ENCODE measurements around the gene MCC.

Gene MCC

GRCh38 chr5:113187906-113188305 is 300.3 kb downstream of the MCC start:
- H3K18ac ChIP-seq (ENCODE audit: low read depth in 1 of 2, low read length in 2 of 2), result no peak overlapping the region
- 86% methylated on average over 3 of the region's 3 CpGs for WGBS
- H4K91ac ChIP-seq (ENCODE audit: low read length), result no peak overlapping the region

GRCh38 chr5:113186061-113186460 is 302.2 kb downstream of the MCC start:
- H2BK120ac ChIP-seq (ENCODE audit: low read depth, low read length), result no peak overlapping the region
- peaks cover 21% of the 10 kb centered on the region for H3K79me1 ChIP-seq (replicated peaks; ENCODE audit: low read length, poor library complexity, severe bottlenecking)
- no peak overlapping the region for H4K91ac ChIP-seq (ENCODE audit: low read length)
- 96% methylated on average over 7 of the region's 7 CpGs for WGBS
- no peaks in the 10 kb centered on the region for H3K27me3 ChIP-seq (ENCODE audit: control insufficient read depth in 1 of 2, insufficient read depth in 1 of 2, low read length in 2 of 2)
- H3K4me3 ChIP-seq (ENCODE audit: insufficient read depth in 1 of 2, low read depth in 1 of 2, low read length in 2 of 2), result no peak overlapping the region
- H3K4me2 ChIP-seq (ENCODE audit: low read length, poor library complexity, severe bottlenecking), result no peak overlapping the region
- DNase-seq, result no peak
- no peak overlapping the region for H3K9ac ChIP-seq (ENCODE audit: low read length)
- no peak overlapping the region for H2BK15ac ChIP-seq (ENCODE audit: low read depth, poor library complexity, severe bottlenecking)
- no peak overlapping the region for H2AK5ac ChIP-seq (ENCODE audit: low read length, severe bottlenecking)
- H3K14ac ChIP-seq (ENCODE audit: low read length in 2 of 2), result no peak overlapping the region
- H3K36me3 ChIP-seq (ENCODE audit: control insufficient read depth in 1 of 2, insufficient read depth in 2 of 2, low read depth in 1 of 2, low read length in 2 of 2), result no peaks in the 10 kb centered on the region
- H2BK5ac ChIP-seq (ENCODE audit: low read depth, low read length, poor library complexity, severe bottlenecking), result no peak overlapping the region
- no peak overlapping the region for H4K8ac ChIP-seq (ENCODE audit: low read length)
- no peaks in the 10 kb centered on the region for H3K9me3 ChIP-seq (ENCODE audit: control insufficient read depth, low read length)
- H3K23ac ChIP-seq (ENCODE audit: low read length in 2 of 2), result no peak overlapping the region
- no peak overlapping the region for H3K4ac ChIP-seq (ENCODE audit: low read depth in 1 of 2, low read length in 2 of 2)
- no peak overlapping the region for H3K27ac ChIP-seq (ENCODE audit: low read length, poor library complexity, severe bottlenecking)
- no peak overlapping the region for H2BK12ac ChIP-seq (ENCODE audit: low read length in 2 of 2)
- no peak overlapping the region for H3K18ac ChIP-seq (ENCODE audit: low read depth in 1 of 2, low read length in 2 of 2)
- H2AFZ ChIP-seq (ENCODE audit: low read depth, low read length), result no peak overlapping the region
- H3K4me1 ChIP-seq (ENCODE audit: control insufficient read depth, insufficient read depth, low read depth, low read length), result no peaks in the 10 kb centered on the region

More at GRCh38 chr5:113187906-113188305, 300.3 kb downstream of the MCC start:
- no peaks in the 10 kb centered on the region for H3K27me3 ChIP-seq (ENCODE audit: control insufficient read depth in 1 of 2, insufficient read depth in 1 of 2, low read length in 2 of 2)
- no peak overlapping the region for H3K4ac ChIP-seq (ENCODE audit: low read depth in 1 of 2, low read length in 2 of 2)
- H2AK5ac ChIP-seq (ENCODE audit: low read length, severe bottlenecking), result no peak overlapping the region
- H3K4me1 ChIP-seq (ENCODE audit: control insufficient read depth, insufficient read depth, low read depth, low read length), result no peaks in the 10 kb centered on the region
- H2BK120ac ChIP-seq (ENCODE audit: low read depth, low read length), result no peak overlapping the region
- no peaks in the 10 kb centered on the region for H3K36me3 ChIP-seq (ENCODE audit: control insufficient read depth in 1 of 2, insufficient read depth in 2 of 2, low read depth in 1 of 2, low read length in 2 of 2)
- H3K4me2 ChIP-seq (ENCODE audit: low read length, poor library complexity, severe bottlenecking), result no peak overlapping the region
- DNase-seq, result no peak
- H3K9me3 ChIP-seq (ENCODE audit: control insufficient read depth, low read length), result peaks cover 6% of the 10 kb centered on the region
- H4K8ac ChIP-seq (ENCODE audit: low read length), result no peak overlapping the region
- no peak overlapping the region for H3K14ac ChIP-seq (ENCODE audit: low read length in 2 of 2)
- no peak overlapping the region for H2BK15ac ChIP-seq (ENCODE audit: low read depth, poor library complexity, severe bottlenecking)
- no peak overlapping the region for H2BK5ac ChIP-seq (ENCODE audit: low read depth, low read length, poor library complexity, severe bottlenecking)
- H3K4me3 ChIP-seq (ENCODE audit: insufficient read depth in 1 of 2, low read depth in 1 of 2, low read length in 2 of 2), result no peak overlapping the region
- peaks cover 22% of the 10 kb centered on the region for H3K79me1 ChIP-seq (replicated peaks; ENCODE audit: low read length, poor library complexity, severe bottlenecking)
- no peak overlapping the region for H2AFZ ChIP-seq (ENCODE audit: low read depth, low read length)
- no peak overlapping the region for H3K23ac ChIP-seq (ENCODE audit: low read length in 2 of 2)
- no peak overlapping the region for H2BK12ac ChIP-seq (ENCODE audit: low read length in 2 of 2)
- no peak overlapping the region for H3K27ac ChIP-seq (ENCODE audit: low read length, poor library complexity, severe bottlenecking)
- no peak overlapping the region for H3K9ac ChIP-seq (ENCODE audit: low read length)

GRCh38 chr5:113183694-113184093 is 304.6 kb downstream of the MCC start:
- H3K18ac ChIP-seq (ENCODE audit: low read depth in 1 of 2, low read length in 2 of 2), result no peak overlapping the region
- no peak overlapping the region for H2AFZ ChIP-seq (ENCODE audit: low read depth, low read length)
- H2BK12ac ChIP-seq (ENCODE audit: low read length in 2 of 2), result no peak overlapping the region
- no peak overlapping the region for H2BK15ac ChIP-seq (ENCODE audit: low read depth, poor library complexity, severe bottlenecking)
- no peak overlapping the region for H3K9ac ChIP-seq (ENCODE audit: low read length)
- H3K27ac ChIP-seq (ENCODE audit: low read length, poor library complexity, severe bottlenecking), result no peak overlapping the region
- no peaks in the 10 kb centered on the region for H3K4me1 ChIP-seq (ENCODE audit: control insufficient read depth, insufficient read depth, low read depth, low read length)
- H4K91ac ChIP-seq (ENCODE audit: low read length), result no peak overlapping the region
- no peak overlapping the region for H3K4me2 ChIP-seq (ENCODE audit: low read length, poor library complexity, severe bottlenecking)
- H4K8ac ChIP-seq (ENCODE audit: low read length), result no peak overlapping the region
- WGBS, result 100% methylated on average over 1 of the region's 2 CpGs
- no peaks in the 10 kb centered on the region for H3K9me3 ChIP-seq (ENCODE audit: control insufficient read depth, low read length)
- no peak for DNase-seq
- no peak overlapping the region for H3K4ac ChIP-seq (ENCODE audit: low read depth in 1 of 2, low read length in 2 of 2)
- H2BK5ac ChIP-seq (ENCODE audit: low read depth, low read length, poor library complexity, severe bottlenecking), result no peak overlapping the region
- H2AK5ac ChIP-seq (ENCODE audit: low read length, severe bottlenecking), result no peak overlapping the region
- H3K27me3 ChIP-seq (ENCODE audit: control insufficient read depth in 1 of 2, insufficient read depth in 1 of 2, low read length in 2 of 2), result no peaks in the 10 kb centered on the region
- H3K36me3 ChIP-seq (ENCODE audit: control insufficient read depth in 1 of 2, insufficient read depth in 2 of 2, low read depth in 1 of 2, low read length in 2 of 2), result no peaks in the 10 kb centered on the region
- peaks cover 21% of the 10 kb centered on the region for H3K79me1 ChIP-seq (replicated peaks; ENCODE audit: low read length, poor library complexity, severe bottlenecking)
- no peak overlapping the region for H3K14ac ChIP-seq (ENCODE audit: low read length in 2 of 2)
- H2BK120ac ChIP-seq (ENCODE audit: low read depth, low read length), result no peak overlapping the region
- H3K23ac ChIP-seq (ENCODE audit: low read length in 2 of 2), result peak overlapping the region in 1 of 2 experiments; percentile 26
- H3K4me3 ChIP-seq (ENCODE audit: insufficient read depth in 1 of 2, low read depth in 1 of 2, low read length in 2 of 2), result no peak overlapping the region

GRCh38 chr5:113182658-113183344 is 305.5 kb downstream of the MCC start:
- H3K36me3 ChIP-seq (ENCODE audit: control insufficient read depth in 1 of 2, insufficient read depth in 2 of 2, low read depth in 1 of 2, low read length in 2 of 2), result no peaks in the 10 kb centered on the region
- no peak overlapping the region for H3K9ac ChIP-seq (ENCODE audit: low read length)
- H3K4ac ChIP-seq (ENCODE audit: low read depth in 1 of 2, low read length in 2 of 2), result no peak overlapping the region
- DNase-seq, result no peak
- H3K79me1 ChIP-seq (replicated peaks; ENCODE audit: low read length, poor library complexity, severe bottlenecking), result peaks cover 20% of the 10 kb centered on the region
- H4K8ac ChIP-seq (ENCODE audit: low read length), result no peak overlapping the region
- no peak overlapping the region for H2BK120ac ChIP-seq (ENCODE audit: low read depth, low read length)
- H2BK15ac ChIP-seq (ENCODE audit: low read depth, poor library complexity, severe bottlenecking), result no peak overlapping the region
- H4K91ac ChIP-seq (ENCODE audit: low read length), result no peak overlapping the region
- H3K4me3 ChIP-seq (ENCODE audit: insufficient read depth in 1 of 2, low read depth in 1 of 2, low read length in 2 of 2), result no peak overlapping the region
- H3K27ac ChIP-seq (ENCODE audit: low read length, poor library complexity, severe bottlenecking), result no peak overlapping the region
- H3K4me1 ChIP-seq (ENCODE audit: control insufficient read depth, insufficient read depth, low read depth, low read length), result no peaks in the 10 kb centered on the region
- no peak overlapping the region for H2BK12ac ChIP-seq (ENCODE audit: low read length in 2 of 2)
- H2BK5ac ChIP-seq (ENCODE audit: low read depth, low read length, poor library complexity, severe bottlenecking), result no peak overlapping the region
- WGBS, result 96% methylated on average over 10 of the region's 11 CpGs
- H2AK5ac ChIP-seq (ENCODE audit: low read length, severe bottlenecking), result no peak overlapping the region
- H3K4me2 ChIP-seq (ENCODE audit: low read length, poor library complexity, severe bottlenecking), result no peak overlapping the region
- no peak overlapping the region for H3K18ac ChIP-seq (ENCODE audit: low read depth in 1 of 2, low read length in 2 of 2)
- H3K14ac ChIP-seq (ENCODE audit: low read length in 2 of 2), result no peak overlapping the region
- no peak overlapping the region for H3K23ac ChIP-seq (ENCODE audit: low read length in 2 of 2)
- H3K27me3 ChIP-seq (ENCODE audit: control insufficient read depth in 1 of 2, insufficient read depth in 1 of 2, low read length in 2 of 2), result no peaks in the 10 kb centered on the region
- H3K9me3 ChIP-seq (ENCODE audit: control insufficient read depth, low read length), result no peaks in the 10 kb centered on the region
- H2AFZ ChIP-seq (ENCODE audit: low read depth, low read length), result no peak overlapping the region
